ENCODE data around the gene CPSF4L.
A peak's percentile ranks its signal among the peaks of the same experiment; 100 is the strongest.

The CPSF4L gene

DNA sequence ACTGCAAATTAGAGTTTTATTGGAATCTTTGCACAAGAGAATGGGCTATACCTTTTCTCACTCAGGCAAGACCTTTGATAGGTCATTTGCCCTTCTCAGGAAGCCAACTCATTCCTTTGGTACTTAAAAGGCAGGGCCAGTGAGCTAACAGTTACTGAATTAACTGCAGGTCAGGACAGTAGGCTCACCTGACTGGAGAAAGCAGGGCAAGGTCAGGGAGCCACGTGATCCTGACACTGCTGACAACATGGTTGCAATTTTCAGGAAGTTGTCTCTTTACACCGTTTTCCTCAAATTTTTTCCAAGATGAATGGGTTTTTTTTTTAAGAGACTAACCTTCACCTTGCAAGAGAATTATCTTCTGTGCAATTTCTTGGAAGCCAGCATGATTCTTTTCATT, 21.1 kb downstream of the CPSF4L start:
- no peak overlapping the region for H3K27ac ChIP-seq (ENCODE audit: low read length)
- H3K79me2 ChIP-seq (ENCODE audit: low read length), result no peaks in the 10 kb centered on the region
- no peaks in the 10 kb centered on the region for H4K20me1 ChIP-seq (ENCODE audit: insufficient read depth, low read length)
- H3K9ac ChIP-seq (ENCODE audit: low read length), result no peak overlapping the region
- no peak overlapping the region for H2AFZ ChIP-seq (ENCODE audit: low read depth, low read length)
- H3K4me1 ChIP-seq (ENCODE audit: low read length), result no peaks in the 10 kb centered on the region
- no peaks in the 10 kb centered on the region for H3K9me3 ChIP-seq (ENCODE audit: insufficient read depth, low read length)
- H3K4me2 ChIP-seq (ENCODE audit: low read length), result no peak overlapping the region
- no peak overlapping the region for H3K4me3 ChIP-seq (ENCODE audit: low read length)
- no peak for TF ChIP-seq EZH2phosphoT487 (IDR thresholded peaks at IDR 0.05; ENCODE audit: low read depth)
- TF ChIP-seq, protein P1, sequence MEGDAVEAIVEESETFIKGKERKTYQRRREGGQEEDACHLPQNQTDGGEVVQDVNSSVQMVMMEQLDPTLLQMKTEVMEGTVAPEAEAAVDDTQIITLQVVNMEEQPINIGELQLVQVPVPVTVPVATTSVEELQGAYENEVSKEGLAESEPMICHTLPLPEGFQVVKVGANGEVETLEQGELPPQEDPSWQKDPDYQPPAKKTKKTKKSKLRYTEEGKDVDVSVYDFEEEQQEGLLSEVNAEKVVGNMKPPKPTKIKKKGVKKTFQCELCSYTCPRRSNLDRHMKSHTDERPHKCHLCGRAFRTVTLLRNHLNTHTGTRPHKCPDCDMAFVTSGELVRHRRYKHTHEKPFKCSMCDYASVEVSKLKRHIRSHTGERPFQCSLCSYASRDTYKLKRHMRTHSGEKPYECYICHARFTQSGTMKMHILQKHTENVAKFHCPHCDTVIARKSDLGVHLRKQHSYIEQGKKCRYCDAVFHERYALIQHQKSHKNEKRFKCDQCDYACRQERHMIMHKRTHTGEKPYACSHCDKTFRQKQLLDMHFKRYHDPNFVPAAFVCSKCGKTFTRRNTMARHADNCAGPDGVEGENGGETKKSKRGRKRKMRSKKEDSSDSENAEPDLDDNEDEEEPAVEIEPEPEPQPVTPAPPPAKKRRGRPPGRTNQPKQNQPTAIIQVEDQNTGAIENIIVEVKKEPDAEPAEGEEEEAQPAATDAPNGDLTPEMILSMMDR (IDR thresholded peaks at IDR 0.05; ENCODE audit: low read depth, low read length), result no peak
- H3K36me3 ChIP-seq (replicated peaks; ENCODE audit: low read depth, low read length), result peaks cover 28% of the 10 kb centered on the region
- H3K27me3 ChIP-seq (ENCODE audit: low read depth, low read length), result no peaks in the 10 kb centered on the region

DNA sequence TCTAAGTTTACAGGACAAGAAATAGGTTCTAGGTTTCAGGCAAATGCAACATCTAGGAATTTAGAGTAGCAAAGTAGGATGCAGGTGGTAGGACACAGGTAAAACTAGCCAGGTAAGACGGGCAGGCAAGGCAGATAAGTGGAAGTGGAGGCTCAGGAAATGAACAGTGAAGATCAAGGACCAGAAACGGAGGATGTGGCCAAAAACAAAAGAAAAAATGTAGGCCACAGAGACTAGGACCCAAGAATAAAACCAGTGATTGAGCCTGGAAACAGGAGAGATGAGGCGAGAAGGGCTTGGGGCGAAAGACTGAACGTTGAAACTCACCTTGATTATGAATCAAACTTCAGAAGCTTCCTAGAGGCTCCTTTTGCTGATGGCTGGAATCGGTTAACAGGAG, 24.0 kb downstream of the CPSF4L start:
- TF ChIP-seq EZH2phosphoT487 (IDR thresholded peaks at IDR 0.05; ENCODE audit: low read depth), result no peak
- TF ChIP-seq, protein P1 (IDR thresholded peaks at IDR 0.05; ENCODE audit: low read depth, low read length), result no peak
- Histone ChIP-seq H3K79me2 (ENCODE audit: low read length) (peaks cover 14% of the 10 kb centered on the region), H3K9me3 (ENCODE audit: insufficient read depth, low read length) (no peaks in the 10 kb centered on the region), H3K4me3 (ENCODE audit: low read length) (no peak overlapping the region), H3K27ac (ENCODE audit: low read length) (no peak overlapping the region), H2AFZ (ENCODE audit: low read depth, low read length) (no peak overlapping the region), H3K4me1 (ENCODE audit: low read length) (peaks cover 4% of the 10 kb centered on the region; the same call in 1 of the 2 replicates), H4K20me1 (ENCODE audit: insufficient read depth, low read length) (no peaks in the 10 kb centered on the region), H3K4me2 (ENCODE audit: low read length) (no peak overlapping the region), H3K9ac (ENCODE audit: low read length) (no peak overlapping the region), H3K36me3 (replicated peaks; ENCODE audit: low read depth, low read length) (peaks cover 33% of the 10 kb centered on the region), H3K27me3 (ENCODE audit: low read depth, low read length) (no peaks in the 10 kb centered on the region)

DNA sequence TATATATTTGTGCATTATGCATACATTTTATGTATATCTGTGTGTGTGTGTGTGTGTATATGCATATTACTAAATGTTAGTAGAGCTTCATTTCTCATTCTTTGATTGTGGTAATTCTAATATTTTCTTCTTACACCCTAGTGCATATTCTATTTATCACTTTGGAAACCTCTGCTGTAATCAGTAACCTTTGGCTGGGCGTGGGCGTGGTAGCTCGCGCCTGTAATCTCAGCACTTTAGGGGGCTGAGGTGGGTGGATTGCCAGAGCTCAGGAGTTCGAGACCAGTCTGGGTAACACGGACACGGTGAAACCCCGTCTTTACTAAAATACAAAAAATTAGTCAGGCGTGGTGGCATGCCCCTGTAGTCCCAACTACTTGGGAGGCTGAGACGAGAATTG, 26.9 kb downstream of the CPSF4L start:
- Histone ChIP-seq H3K9me3 (ENCODE audit: insufficient read depth, low read length) (no peaks in the 10 kb centered on the region), H3K79me2 (ENCODE audit: low read length) (peaks cover 40% of the 10 kb centered on the region), H3K27ac (ENCODE audit: low read length) (no peak overlapping the region), H3K36me3 (replicated peaks; ENCODE audit: low read depth, low read length) (peaks cover 26% of the 10 kb centered on the region), H3K4me1 (ENCODE audit: low read length) (peaks cover 12% of the 10 kb centered on the region), H2AFZ (ENCODE audit: low read depth, low read length) (no peak overlapping the region), H3K27me3 (ENCODE audit: low read depth, low read length) (no peaks in the 10 kb centered on the region), H3K4me2 (ENCODE audit: low read length) (no peak overlapping the region), H3K9ac (ENCODE audit: low read length) (no peak overlapping the region), H3K4me3 (ENCODE audit: low read length) (no peak overlapping the region), H4K20me1 (ENCODE audit: insufficient read depth, low read length) (peaks cover 15% of the 10 kb centered on the region; the same call in 1 of the 2 replicates)
- TF ChIP-seq, protein P1 (IDR thresholded peaks at IDR 0.05; ENCODE audit: low read depth, low read length), result no peak
- TF ChIP-seq EZH2phosphoT487 (IDR thresholded peaks at IDR 0.05; ENCODE audit: low read depth), result no peak

GRCh38 chr17:73232587-73233373, 28.9 kb downstream of the CPSF4L start:
- Histone ChIP-seq H2AFZ (ENCODE audit: low read depth, low read length) (peak overlapping the region; percentile 47; the same call in 1 of the 2 replicates), H3K79me2 (ENCODE audit: low read length) (peaks cover 58% of the 10 kb centered on the region)

More at GRCh38 chr17:73232587-73233373, 28.9 kb downstream of the CPSF4L start:
- Histone ChIP-seq H3K36me3 (replicated peaks; ENCODE audit: low read depth, low read length) (peaks cover 22% of the 10 kb centered on the region), H3K27ac (ENCODE audit: low read length) (peak overlapping the region; percentile 52), H3K4me2 (ENCODE audit: low read length) (peak overlapping the region; percentile 100), H3K9me3 (ENCODE audit: insufficient read depth, low read length) (no peaks in the 10 kb centered on the region), H4K20me1 (ENCODE audit: insufficient read depth, low read length) (peaks cover 32% of the 10 kb centered on the region), H3K9ac (ENCODE audit: low read length) (peak overlapping the region; percentile 87), H3K27me3 (ENCODE audit: low read depth, low read length) (no peaks in the 10 kb centered on the region), H3K4me3 (ENCODE audit: low read length) (peak overlapping the region; percentile 98), H3K4me1 (ENCODE audit: low read length) (peaks cover 23% of the 10 kb centered on the region)
- TF ChIP-seq EZH2phosphoT487 (IDR thresholded peaks at IDR 0.05; ENCODE audit: low read depth), result no peak
- TF ChIP-seq, protein P1 (IDR thresholded peaks at IDR 0.05; ENCODE audit: low read depth, low read length), result no peak

All from OCI-LY3 (cell line).